ENCODE results near the gene KCNG2. TPM values are rescaled to one million over a fixed set of nuclear protein-coding genes. Genes with fewer than 3 reads are reported as not detected.

KCNG2 gene
- total and polyA plus RNA-seq, 4 experiments from 2014 or later = not detected

- H3K9me3 ChIP-seq (ENCODE audit: control insufficient read depth in 1 of 2, low read length in 2 of 2) = no peaks in the 10 kb centered on the region
- H3K4me3 Mint-ChIP-seq = no peak overlapping the region
- intact Hi-C loops (cut with micrococcal nuclease) = no loop called here
- DNase-seq = no peak
- no peaks in the 10 kb centered on the region for H3K36me3 ChIP-seq (ENCODE audit: insufficient read depth, low read length)
- ChIA-PET CTCF (ENCODE audit: partially characterized antibody) (no interaction called here), POLR2A (ENCODE audit: partially characterized antibody) (no interaction called here)
- peaks cover 28 to 34% of the 10 kb centered on the region in 2 donors for H3K36me3 Mint-ChIP-seq
- no peaks in the 10 kb centered on the region for H3K27me3 Mint-ChIP-seq
- H3K4me3 ChIP-seq (ENCODE audit: low read length in 2 of 2) = no peak overlapping the region
- H3K9me3 Mint-ChIP-seq = peaks cover 0 to 2% (median 0%) of the 10 kb centered on the region in 8 donors
- no peaks in the 10 kb centered on the region for H3K4me1 ChIP-seq (ENCODE audit: insufficient read depth, low read length)
- no peaks in the 10 kb centered on the region for H3K27me3 ChIP-seq (ENCODE audit: insufficient read depth, low read length)
- peaks cover 0 to 9% (median 6%) of the 10 kb centered on the region in 4 donors for H3K4me1 Mint-ChIP-seq
- no peak overlapping the region for H3K27ac ChIP-seq (ENCODE audit: low read depth, low read length)
- H3K27ac Mint-ChIP-seq = no peak overlapping the region
These were observed 113.0 kb downstream of the KCNG2 start for GRCh38 chr18:79910563-79911343.

- intact Hi-C loops (cut with micrococcal nuclease) = no loop called here
- no peak for DNase-seq
- H3K27ac ChIP-seq (ENCODE audit: low read depth, low read length) = no peak overlapping the region
- H3K9me3 ChIP-seq (ENCODE audit: control insufficient read depth in 1 of 2, low read length in 2 of 2) = no peaks in the 10 kb centered on the region
- Mint-ChIP-seq H3K27me3 (no peaks in the 10 kb centered on the region), H3K4me3 (no peak overlapping the region), H3K4me1 (peaks cover 0 to 9% (median 4%) of the 10 kb centered on the region in 4 donors), H3K36me3 (peaks cover 29 to 32% of the 10 kb centered on the region in 2 donors), H3K27ac (no peak overlapping the region), H3K9me3 (peaks cover 0 to 2% (median 0%) of the 10 kb centered on the region in 8 donors)
- ChIA-PET CTCF (ENCODE audit: partially characterized antibody) (no interaction called here), POLR2A (ENCODE audit: partially characterized antibody) (no interaction called here)
- H3K4me3 ChIP-seq (ENCODE audit: low read length in 2 of 2) = no peak overlapping the region
- H3K27me3 ChIP-seq (ENCODE audit: insufficient read depth, low read length) = no peaks in the 10 kb centered on the region
- H3K4me1 ChIP-seq (ENCODE audit: insufficient read depth, low read length) = no peaks in the 10 kb centered on the region
- H3K36me3 ChIP-seq (ENCODE audit: insufficient read depth, low read length) = no peaks in the 10 kb centered on the region
These were observed 113.9 kb downstream of the KCNG2 start for GRCh38 chr18:79911344-79912270.

- Histone ChIP-seq H3K27ac (ENCODE audit: low read depth, low read length) (no peak overlapping the region), H3K4me3 (ENCODE audit: low read length in 2 of 2) (no peak overlapping the region), H3K4me1 (ENCODE audit: insufficient read depth, low read length) (no peaks in the 10 kb centered on the region), H3K36me3 (ENCODE audit: insufficient read depth, low read length) (no peaks in the 10 kb centered on the region), H3K27me3 (ENCODE audit: insufficient read depth, low read length) (no peaks in the 10 kb centered on the region), H3K9me3 (ENCODE audit: control insufficient read depth in 1 of 2, low read length in 2 of 2) (no peaks in the 10 kb centered on the region)
- peak overlapping the region in 1 of 8 donors; percentile 20 for H3K4me3 Mint-ChIP-seq
- DNase-seq = no peak
- peaks cover 0 to 2% (median 0%) of the 10 kb centered on the region in 8 donors for H3K9me3 Mint-ChIP-seq
- POLR2A ChIA-PET (ENCODE audit: partially characterized antibody) = no interaction called here
- no peak overlapping the region for H3K27ac Mint-ChIP-seq
- H3K4me1 Mint-ChIP-seq = peaks cover 0 to 9% (median 4%) of the 10 kb centered on the region in 4 donors
- intact Hi-C loops (cut with micrococcal nuclease) = no loop called here
- H3K27me3 Mint-ChIP-seq = no peaks in the 10 kb centered on the region
- CTCF ChIA-PET (ENCODE audit: partially characterized antibody) = no interaction called here
- H3K36me3 Mint-ChIP-seq = peaks cover 30 to 32% of the 10 kb centered on the region in 2 donors
These were observed 114.8 kb downstream of the KCNG2 start for GRCh38 chr18:79912409-79912991.

GRCh38 chr18:79912994-79913831, 115.5 kb downstream of the KCNG2 start:
- Histone ChIP-seq H3K9me3 (ENCODE audit: control insufficient read depth in 1 of 2, low read length in 2 of 2) (no peaks in the 10 kb centered on the region), H3K36me3 (ENCODE audit: insufficient read depth, low read length) (no peaks in the 10 kb centered on the region), H3K27me3 (ENCODE audit: insufficient read depth, low read length) (no peaks in the 10 kb centered on the region), H3K4me1 (ENCODE audit: insufficient read depth, low read length) (no peaks in the 10 kb centered on the region), H3K4me3 (ENCODE audit: low read length in 2 of 2) (no peak overlapping the region), H3K27ac (ENCODE audit: low read depth, low read length) (no peak overlapping the region)
- peaks cover 0 to 2% (median 0%) of the 10 kb centered on the region in 8 donors for H3K9me3 Mint-ChIP-seq
- POLR2A ChIA-PET (ENCODE audit: partially characterized antibody) = no interaction called here
- peaks cover 0 to 9% (median 5%) of the 10 kb centered on the region in 4 donors for H3K4me1 Mint-ChIP-seq
- no peak for DNase-seq
- CTCF ChIA-PET (ENCODE audit: partially characterized antibody) = no interaction called here
- peak overlapping the region in 3 of 7 donors; percentile 7 to 84 (median 8) for H3K27ac Mint-ChIP-seq
- intact Hi-C loops (cut with micrococcal nuclease) = no loop called here
- H3K36me3 Mint-ChIP-seq = peaks cover 26 to 33% of the 10 kb centered on the region in 2 donors
- no peaks in the 10 kb centered on the region for H3K27me3 Mint-ChIP-seq
- H3K4me3 Mint-ChIP-seq = no peak overlapping the region

- no peak for DNase-seq
- no peak overlapping the region for H3K27ac ChIP-seq (ENCODE audit: low read depth, low read length)
- H3K4me1 Mint-ChIP-seq = peaks cover 0 to 7% (median 4%) of the 10 kb centered on the region in 4 donors
- peaks cover 17 to 25% of the 10 kb centered on the region in 2 donors for H3K36me3 Mint-ChIP-seq
- no peaks in the 10 kb centered on the region for H3K27me3 ChIP-seq (ENCODE audit: insufficient read depth, low read length)
- H3K4me1 ChIP-seq (ENCODE audit: insufficient read depth, low read length) = no peaks in the 10 kb centered on the region
- H3K36me3 ChIP-seq (ENCODE audit: insufficient read depth, low read length) = peaks cover 6% of the 10 kb centered on the region
- ChIA-PET POLR2A (ENCODE audit: partially characterized antibody) (no interaction called here), CTCF (ENCODE audit: partially characterized antibody) (no interaction called here)
- intact Hi-C loops (cut with micrococcal nuclease) = no loop called here
- no peak overlapping the region for H3K4me3 ChIP-seq (ENCODE audit: low read length in 2 of 2)
- no peak overlapping the region for H3K4me3 Mint-ChIP-seq
- H3K27me3 Mint-ChIP-seq = no peaks in the 10 kb centered on the region
- no peaks in the 10 kb centered on the region for H3K9me3 ChIP-seq (ENCODE audit: control insufficient read depth in 1 of 2, low read length in 2 of 2)
- peak overlapping the region in 2 of 7 donors; percentile 27 to 79 for H3K27ac Mint-ChIP-seq
- peaks cover 0 to 2% (median 0%) of the 10 kb centered on the region in 8 donors for H3K9me3 Mint-ChIP-seq
These were observed 116.9 kb downstream of the KCNG2 start for GRCh38 chr18:79914614-79915160.

GRCh38 chr18:79915161-79916127, 117.7 kb downstream of the KCNG2 start:
- no peak overlapping the region for H3K27ac ChIP-seq (ENCODE audit: low read depth, low read length)
- DNase-seq = no peak
- H3K27ac Mint-ChIP-seq = no peak overlapping the region
- no peaks in the 10 kb centered on the region for H3K27me3 ChIP-seq (ENCODE audit: insufficient read depth, low read length)
- peaks cover 16 to 25% of the 10 kb centered on the region in 2 donors for H3K36me3 Mint-ChIP-seq
- no peaks in the 10 kb centered on the region for H3K4me1 ChIP-seq (ENCODE audit: insufficient read depth, low read length)
- ChIA-PET CTCF (ENCODE audit: partially characterized antibody) (no interaction called here), POLR2A (ENCODE audit: partially characterized antibody) (no interaction called here)
- H3K9me3 Mint-ChIP-seq = no peaks in the 10 kb centered on the region
- intact Hi-C loops (cut with micrococcal nuclease) = no loop called here
- no peaks in the 10 kb centered on the region for H3K27me3 Mint-ChIP-seq
- H3K4me3 Mint-ChIP-seq = no peak overlapping the region
- no peak overlapping the region for H3K4me3 ChIP-seq (ENCODE audit: low read length in 2 of 2)
- H3K9me3 ChIP-seq (ENCODE audit: control insufficient read depth in 1 of 2, low read length in 2 of 2) = no peaks in the 10 kb centered on the region
- H3K4me1 Mint-ChIP-seq = peaks cover 0 to 7% (median 3%) of the 10 kb centered on the region in 4 donors
- H3K36me3 ChIP-seq (ENCODE audit: insufficient read depth, low read length) = peaks cover 6% of the 10 kb centered on the region
